Measurements from ENCODE around the gene CDC45. TPM values are rescaled to one million over a fixed set of nuclear protein-coding genes. Genes with fewer than 3 reads are reported as not detected.

The CDC45 gene
- total RNA-seq, 1 donor from 2014 or later: 50.7 TPM

GRCh38 chr22:19509923-19510322 lies 30.2 kb downstream of the CDC45 start:
- no peak for DNase-seq (ENCODE audit: low spot score)
- H3K4me3 Mint-ChIP-seq: no peak overlapping the region
- Histone ChIP-seq H4K20me1 (ENCODE audit: low read depth) (peaks cover 4% of the 10 kb centered on the region), H3K4me3 (no peak overlapping the region), H3K9ac (no peak overlapping the region), H3F3A (ENCODE audit: low read depth) (no peaks in the 10 kb centered on the region), H3K36me3 (no peaks in the 10 kb centered on the region), H3K27me3 (no peaks in the 10 kb centered on the region), H3K9me3 (ENCODE audit: low read depth) (no peaks in the 10 kb centered on the region), H3K4me1 (no peaks in the 10 kb centered on the region), H3K27ac (no peak overlapping the region), H2AFZ (replicated peaks) (no peak overlapping the region), H3K79me2 (ENCODE audit: low read depth) (no peaks in the 10 kb centered on the region), H3K4me2 (no peak overlapping the region)
- TF ChIP-seq CTCF (IDR thresholded peaks at IDR 0.05): no peak
- no peak for TF ChIP-seq EZH2phosphoT487 (IDR thresholded peaks at IDR 0.05)
- no peak for TF ChIP-seq EZH2 (IDR thresholded peaks at IDR 0.05)
- H3K4me1 Mint-ChIP-seq: peaks cover 6% of the 10 kb centered on the region
- H3K36me3 Mint-ChIP-seq: peaks cover 21% of the 10 kb centered on the region
- H3K9me3 Mint-ChIP-seq: no peaks in the 10 kb centered on the region
- H3K27me3 Mint-ChIP-seq (ENCODE audit: insufficient read depth, low read depth): no peaks in the 10 kb centered on the region
- H3K27ac Mint-ChIP-seq: no peak overlapping the region

- Histone ChIP-seq H3F3A (ENCODE audit: low read depth) (no peaks in the 10 kb centered on the region), H3K9ac (no peak overlapping the region), H2AFZ (replicated peaks) (no peak overlapping the region), H3K4me1 (no peaks in the 10 kb centered on the region), H3K36me3 (no peaks in the 10 kb centered on the region), H4K20me1 (ENCODE audit: low read depth) (peaks cover 4% of the 10 kb centered on the region), H3K9me3 (ENCODE audit: low read depth) (no peaks in the 10 kb centered on the region), H3K4me2 (no peak overlapping the region), H3K27ac (no peak overlapping the region), H3K4me3 (no peak overlapping the region), H3K27me3 (no peaks in the 10 kb centered on the region), H3K79me2 (ENCODE audit: low read depth) (no peaks in the 10 kb centered on the region)
- no peaks in the 10 kb centered on the region for H3K27me3 Mint-ChIP-seq (ENCODE audit: insufficient read depth, low read depth)
- no peak for DNase-seq (ENCODE audit: low spot score)
- no peaks in the 10 kb centered on the region for H3K9me3 Mint-ChIP-seq
- no peak overlapping the region for H3K4me3 Mint-ChIP-seq
- no peak overlapping the region for H3K27ac Mint-ChIP-seq
- H3K4me1 Mint-ChIP-seq: peaks cover 7% of the 10 kb centered on the region
- H3K36me3 Mint-ChIP-seq: peaks cover 26% of the 10 kb centered on the region
- TF ChIP-seq EZH2 (IDR thresholded peaks at IDR 0.05) (no peak), EZH2phosphoT487 (IDR thresholded peaks at IDR 0.05) (no peak), CTCF (IDR thresholded peaks at IDR 0.05) (no peak)
Measured at GRCh38 chr22:19510919-19511341, 31.2 kb downstream of the CDC45 start.

- H3K4me1 Mint-ChIP-seq: peaks cover 6% of the 10 kb centered on the region
- Histone ChIP-seq H3K27me3 (no peaks in the 10 kb centered on the region), H3K4me3 (no peak overlapping the region), H3F3A (ENCODE audit: low read depth) (no peaks in the 10 kb centered on the region), H3K4me2 (no peak overlapping the region), H3K9ac (no peak overlapping the region), H3K36me3 (no peaks in the 10 kb centered on the region), H3K9me3 (ENCODE audit: low read depth) (no peaks in the 10 kb centered on the region), H3K4me1 (no peaks in the 10 kb centered on the region), H3K79me2 (ENCODE audit: low read depth) (no peaks in the 10 kb centered on the region), H3K27ac (no peak overlapping the region), H4K20me1 (ENCODE audit: low read depth) (peaks cover 4% of the 10 kb centered on the region), H2AFZ (replicated peaks) (no peak overlapping the region)
- DNase-seq (ENCODE audit: low spot score): no peak
- peaks cover 27% of the 10 kb centered on the region for H3K36me3 Mint-ChIP-seq
- no peak overlapping the region for H3K27ac Mint-ChIP-seq
- no peaks in the 10 kb centered on the region for H3K27me3 Mint-ChIP-seq (ENCODE audit: insufficient read depth, low read depth)
- TF ChIP-seq EZH2 (IDR thresholded peaks at IDR 0.05): no peak
- TF ChIP-seq CTCF (IDR thresholded peaks at IDR 0.05): no peak
- TF ChIP-seq EZH2phosphoT487 (IDR thresholded peaks at IDR 0.05): no peak
- no peak overlapping the region for H3K4me3 Mint-ChIP-seq
- no peaks in the 10 kb centered on the region for H3K9me3 Mint-ChIP-seq
Measured at GRCh38 chr22:19513823-19514222, 34.1 kb downstream of the CDC45 start.

All from neural progenitor cell (in vitro differentiated cells).